ENCODE measurements around the gene C11orf21.

Gene C11orf21

DNA sequence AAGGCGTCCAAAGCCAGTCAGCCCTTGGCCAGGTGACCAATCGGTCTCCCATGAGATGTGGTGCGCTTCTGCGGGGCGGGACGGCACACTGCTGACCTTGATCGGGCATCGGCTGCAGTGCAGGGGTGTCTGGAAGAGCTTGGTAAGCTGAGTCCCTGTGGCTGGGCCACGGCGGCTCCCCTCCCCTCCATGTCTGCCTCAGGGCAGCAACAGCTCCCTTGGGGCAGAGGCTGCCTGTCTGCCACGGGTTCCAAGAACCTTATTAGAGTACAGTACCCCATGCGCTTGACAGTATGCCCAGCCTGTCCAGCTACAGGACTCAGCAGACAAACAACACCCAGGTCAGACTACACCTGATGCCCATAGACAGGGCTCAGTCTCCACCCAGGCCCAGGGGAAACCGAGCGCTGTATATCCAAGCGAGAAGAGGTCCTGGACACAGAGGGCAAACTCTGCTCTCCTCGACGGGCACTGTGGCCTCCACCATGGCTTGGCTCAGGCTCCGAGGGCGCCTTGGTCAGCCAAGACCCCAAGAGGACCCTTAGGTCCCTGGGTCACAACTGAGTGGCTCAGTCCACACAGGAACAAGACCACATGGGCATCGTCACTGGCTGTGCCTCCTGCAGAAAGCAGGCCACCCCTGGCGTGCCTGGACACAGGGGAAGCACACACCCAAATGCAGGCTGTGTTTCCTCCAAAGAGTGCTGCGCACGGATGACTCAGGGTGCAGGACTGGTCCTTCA lies 19.0 kb upstream of the C11orf21 start:
- no peak for DNase-seq

DNA sequence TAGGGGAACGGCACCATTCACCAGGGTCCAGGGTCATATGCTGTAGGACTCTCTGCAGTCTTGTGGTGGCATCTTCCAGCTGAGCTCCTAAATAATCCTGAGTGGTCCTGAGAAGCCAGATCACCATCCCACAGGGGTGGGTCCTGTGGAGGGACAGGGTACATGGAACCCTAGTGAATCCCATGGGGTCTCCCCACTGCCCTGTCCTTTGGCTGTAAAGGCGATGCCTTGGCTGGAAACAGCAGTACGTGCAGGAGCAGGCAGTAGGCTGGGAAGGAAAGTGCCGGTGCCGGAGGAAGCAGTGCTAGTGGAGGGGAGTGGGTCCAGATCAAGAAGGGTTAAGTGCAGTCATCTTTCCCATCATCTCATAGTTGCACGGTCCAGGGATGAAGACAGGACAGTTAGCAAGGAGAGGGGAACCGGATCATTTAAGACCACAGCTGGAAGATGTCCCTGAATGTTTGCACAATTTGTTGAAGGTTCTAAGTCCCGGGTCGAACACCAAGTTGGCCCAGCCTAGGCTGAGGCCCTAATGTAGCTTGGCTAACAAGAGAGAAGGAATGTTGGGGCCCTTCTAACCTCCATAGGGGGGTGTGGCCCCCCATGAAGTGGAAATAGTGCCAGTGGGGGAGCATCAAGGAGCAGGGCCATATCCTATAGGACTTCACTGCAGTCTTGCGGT lies 18.2 kb upstream of the C11orf21 start:
- DNase-seq = no peak

DNA sequence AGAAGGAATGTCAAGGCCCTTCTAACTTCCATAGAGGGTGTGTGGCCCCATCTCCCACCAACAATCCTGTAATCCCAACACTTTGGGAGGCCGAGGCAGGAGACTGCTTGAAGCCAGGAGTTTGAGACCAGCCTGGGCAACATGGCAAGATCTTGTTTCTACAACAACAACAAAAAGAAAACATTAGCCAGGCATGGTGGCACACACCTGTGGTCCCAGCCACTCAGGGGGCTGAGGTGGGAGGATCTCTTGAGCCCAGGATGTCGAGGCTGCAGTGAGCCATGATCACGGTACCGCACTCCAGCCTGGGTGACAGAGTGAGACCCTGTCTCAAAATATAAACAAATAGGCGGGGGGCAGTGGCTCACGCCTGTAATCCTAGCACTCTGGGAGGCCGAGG lies 17.0 kb upstream of the C11orf21 start:
- DNase-seq = no peak

DNA sequence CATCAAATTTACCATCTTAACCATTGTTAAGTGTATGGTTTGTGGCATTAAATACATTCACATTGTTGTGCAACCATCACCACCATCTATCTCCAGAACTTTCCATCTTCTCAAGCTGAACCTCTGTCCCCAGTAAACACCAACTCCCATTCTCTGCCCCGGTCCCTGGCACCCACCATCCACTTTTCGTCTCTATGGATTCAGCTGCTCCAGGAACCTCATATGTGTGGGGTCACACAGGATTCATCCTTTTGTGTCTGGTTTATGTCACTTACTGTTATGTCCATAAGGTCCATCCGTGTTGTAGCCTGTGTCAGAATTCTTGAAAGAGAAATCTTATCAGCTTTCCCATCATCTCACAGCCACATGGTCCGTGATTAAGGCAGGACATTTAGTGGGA lies 16.4 kb upstream of the C11orf21 start:
- no peak for DNase-seq

DNA sequence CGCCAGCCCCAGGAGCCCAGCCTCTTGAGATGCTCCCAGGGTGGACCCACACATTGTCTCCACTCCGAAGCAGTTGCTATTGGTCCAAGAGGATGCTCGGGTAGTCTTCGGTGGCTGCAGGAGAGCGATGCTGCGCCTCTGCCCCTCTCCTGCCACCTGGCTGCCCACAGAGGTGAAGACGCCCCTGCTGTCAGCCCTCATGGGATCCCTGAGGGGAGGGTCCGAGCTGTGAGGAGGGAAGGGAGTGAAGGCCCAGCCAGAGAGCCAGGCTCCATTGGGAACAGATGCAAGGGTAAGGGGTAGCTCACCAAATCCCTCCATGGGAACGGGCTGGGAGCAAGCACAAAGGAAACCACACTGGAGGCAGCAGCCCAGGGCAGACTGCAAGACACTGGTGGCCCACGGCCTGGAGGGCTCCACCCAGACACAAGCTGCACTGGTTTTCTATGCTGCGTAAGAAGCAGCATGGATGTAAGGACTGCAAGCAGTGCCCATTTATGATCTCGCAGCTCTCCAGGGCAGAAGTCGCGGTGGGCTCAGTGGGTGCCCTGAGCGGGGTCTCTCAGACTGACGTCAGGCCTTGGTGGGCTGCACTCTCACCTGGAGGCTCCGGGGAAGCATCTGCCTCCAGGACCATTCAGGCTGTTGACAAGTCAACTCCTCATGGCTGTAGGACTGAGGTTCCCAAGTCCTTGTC lies 15.8 kb upstream of the C11orf21 start:
- no peak for DNase-seq

DNA sequence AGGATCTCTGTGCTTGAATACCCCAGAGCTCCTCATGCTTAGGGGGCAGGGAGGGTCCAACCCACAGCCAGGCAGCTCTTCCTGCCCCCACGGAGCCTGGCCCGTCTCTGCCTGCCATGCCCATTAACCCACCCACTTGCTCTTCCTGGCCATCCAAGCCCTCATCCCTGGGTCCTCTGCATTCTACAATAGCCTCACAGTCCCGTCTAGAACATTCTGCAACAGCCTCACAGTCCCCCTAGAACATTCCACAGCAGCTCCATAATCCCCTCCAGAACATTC lies 15.2 kb upstream of the C11orf21 start:
- no peak for DNase-seq

DNA sequence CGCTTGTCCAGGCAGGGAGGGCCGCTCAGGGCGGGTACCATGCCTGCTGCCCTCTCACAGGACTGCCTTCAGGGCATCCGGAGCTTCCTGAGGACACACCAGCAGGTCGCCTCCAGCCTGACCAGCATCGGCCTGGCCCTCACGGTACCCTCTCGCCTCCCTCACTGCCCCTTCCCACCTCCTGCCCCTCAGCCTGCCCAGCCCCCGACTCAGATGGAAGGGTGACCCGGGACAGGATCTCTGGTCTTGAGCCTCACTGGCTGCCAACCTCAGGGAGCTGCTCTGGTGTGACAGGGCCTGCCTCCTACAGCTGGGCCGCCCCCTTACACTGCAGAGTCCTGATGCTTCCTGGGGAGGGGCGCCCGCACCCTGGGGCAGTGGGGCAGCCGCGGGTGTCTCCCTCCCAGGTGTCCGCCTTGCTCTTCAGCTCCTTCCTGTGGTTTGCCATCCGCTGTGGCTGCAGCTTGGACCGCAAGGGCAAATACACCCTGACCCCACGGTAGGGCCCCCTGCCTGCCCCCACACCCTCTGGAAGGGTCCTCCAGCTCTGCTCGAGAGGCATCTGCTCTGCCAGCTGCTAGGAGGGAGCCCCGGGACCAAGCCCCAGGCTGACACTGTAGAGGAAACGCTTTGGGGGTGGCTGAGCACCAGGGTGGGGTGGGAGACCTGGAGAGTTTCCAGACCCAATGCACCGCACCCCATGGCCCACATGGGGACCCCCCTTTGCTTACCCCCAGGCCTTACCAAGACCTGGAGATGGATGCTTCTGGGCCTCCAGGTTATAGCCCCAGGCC lies 14.6 kb upstream of the C11orf21 start:
- DNase-seq = no peak

DNA sequence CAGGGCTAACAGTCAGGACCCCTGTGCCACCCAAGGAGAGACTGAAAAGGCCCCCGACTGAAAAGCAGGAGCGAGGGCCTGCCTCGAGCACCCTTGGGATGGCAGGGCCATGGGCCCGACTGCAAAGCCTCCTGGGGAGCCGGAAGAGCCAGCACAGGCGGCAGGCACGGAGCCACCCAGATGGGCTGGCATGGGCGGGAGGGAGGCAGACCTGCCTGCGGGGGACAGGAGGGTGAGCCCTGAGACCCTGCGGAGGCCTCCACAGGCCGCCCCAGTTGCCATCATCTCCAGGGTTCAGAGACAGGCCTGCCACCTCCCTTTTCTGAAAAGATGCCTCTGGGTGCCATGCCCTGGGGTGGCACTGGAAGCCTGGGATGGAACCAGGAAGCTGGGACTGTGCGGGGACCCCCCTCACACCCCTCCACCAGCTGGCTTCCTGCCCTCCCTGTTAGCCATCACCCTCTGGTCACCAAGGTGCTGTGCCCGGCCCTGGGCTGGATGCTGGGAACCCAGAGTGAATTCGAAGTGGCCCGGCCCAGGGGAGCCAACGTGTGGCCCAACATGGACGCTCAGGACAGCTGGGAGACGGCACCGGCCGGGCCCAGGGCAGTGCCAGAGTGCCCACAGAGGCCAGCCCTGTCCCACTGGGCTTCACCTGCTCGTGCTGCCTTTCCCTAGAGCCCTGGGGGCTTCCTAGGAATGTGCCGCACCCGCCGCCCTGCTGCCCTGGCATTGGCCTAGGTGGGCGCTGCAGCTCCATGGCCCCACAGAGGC lies 13.9 kb upstream of the C11orf21 start:
- DNase-seq = no peak

DNA sequence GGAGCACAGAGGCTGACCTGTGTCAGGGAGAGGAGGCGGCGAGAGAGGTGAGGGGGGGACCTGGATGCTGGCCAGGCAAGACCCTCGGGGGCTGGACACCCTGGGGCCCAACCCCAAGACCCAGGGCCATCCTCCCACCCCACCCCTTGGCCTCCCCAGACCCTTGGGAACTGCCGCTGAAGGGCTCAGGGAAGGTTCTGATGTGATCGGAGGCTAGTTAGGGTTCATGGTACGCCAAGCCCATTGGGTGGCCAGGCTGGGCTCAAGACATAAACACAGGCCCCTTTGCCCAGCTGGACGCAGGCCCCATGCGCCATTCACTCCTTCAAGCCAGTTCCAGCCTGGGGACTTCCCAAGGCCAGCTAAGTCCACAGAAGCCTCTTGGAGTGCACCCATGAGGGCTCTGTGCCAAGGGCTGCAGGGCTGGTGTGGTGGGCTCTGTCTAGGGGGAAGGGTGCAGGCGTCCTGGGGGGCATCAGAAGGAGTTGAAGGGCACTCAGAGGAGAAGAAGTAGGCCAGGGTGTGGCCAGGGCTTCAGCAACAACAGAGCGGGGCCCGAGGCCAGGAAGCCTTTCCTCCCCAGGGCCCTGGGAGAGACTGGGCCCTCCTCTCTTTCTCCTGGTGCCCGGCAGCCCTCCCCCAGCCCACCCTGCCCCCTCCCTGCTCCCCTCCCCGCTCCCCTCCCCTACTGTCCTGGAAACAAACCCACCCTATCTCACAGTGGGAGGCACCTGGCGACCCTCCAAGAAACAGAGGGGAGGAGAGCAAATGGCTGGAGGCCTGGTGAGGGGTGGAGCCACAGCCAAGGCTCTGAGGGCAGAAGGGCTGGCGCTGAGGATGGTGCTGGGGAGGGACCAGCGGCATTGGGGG lies 13.0 kb upstream of the C11orf21 start:
- DNase-seq = no peak

DNA sequence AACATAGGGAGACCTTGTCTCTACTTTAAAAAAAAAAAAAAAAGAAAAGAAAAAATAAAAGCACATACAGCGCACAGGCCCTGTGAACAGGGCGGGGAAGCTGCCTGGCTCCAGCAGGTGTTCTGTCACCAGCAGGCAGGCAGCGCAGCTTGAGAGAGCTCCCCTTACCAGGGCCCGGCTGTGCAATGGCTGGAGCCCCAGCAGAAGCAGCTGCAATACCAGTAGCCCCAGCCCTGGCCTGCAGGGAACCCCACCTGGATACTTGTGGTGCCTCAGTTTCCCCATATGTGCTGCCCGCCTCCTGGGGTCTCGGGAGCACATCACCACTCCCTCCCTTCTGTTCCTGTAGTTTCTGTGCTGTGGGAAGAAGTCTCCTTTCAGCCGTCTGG lies 12.4 kb upstream of the C11orf21 start:
- DNase-seq = no peak

DNA sequence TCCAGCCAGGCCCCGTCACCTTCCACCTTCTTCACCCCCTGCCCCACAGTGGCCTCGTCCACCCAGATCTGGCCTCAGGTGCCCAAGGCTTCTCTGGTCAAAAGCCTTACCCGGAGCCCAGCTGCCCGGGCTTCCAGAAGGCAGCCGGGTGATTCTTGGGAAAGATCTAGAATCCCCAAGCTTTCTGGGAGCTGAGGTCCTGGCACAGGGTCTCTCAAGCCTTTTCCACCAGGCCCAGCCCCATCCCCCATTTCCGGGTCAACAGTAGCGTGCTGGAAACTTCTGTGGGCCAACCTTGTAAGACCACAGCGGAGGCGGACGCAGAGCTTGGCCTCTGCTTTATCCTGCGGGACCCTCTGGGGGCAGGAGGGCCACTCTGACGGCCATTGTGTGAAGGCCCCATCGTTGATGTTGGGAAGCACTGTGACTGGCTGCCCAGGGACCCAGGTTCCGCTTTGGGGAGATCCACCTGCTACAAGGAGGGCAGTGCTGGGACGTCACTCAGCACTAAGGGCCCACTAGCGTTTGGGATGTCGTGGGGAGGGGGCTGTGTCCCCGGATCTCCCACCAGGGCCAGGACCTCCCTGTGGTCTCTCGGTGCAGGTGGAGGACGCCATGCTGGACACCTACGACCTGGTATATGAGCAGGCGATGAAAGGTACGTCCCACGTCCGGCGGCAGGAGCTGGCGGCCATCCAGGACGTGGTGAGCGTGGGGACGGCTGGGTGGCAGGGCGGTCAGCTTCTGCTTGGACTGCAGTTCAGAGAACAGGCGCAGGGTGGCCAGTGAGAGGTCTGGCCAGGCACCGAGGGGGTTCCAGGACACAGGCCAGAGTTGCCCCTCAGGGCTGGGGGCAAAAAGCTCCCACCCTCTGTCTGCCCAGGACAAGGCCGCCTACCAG lies 11.6 kb upstream of the C11orf21 start:
- no peak for DNase-seq

DNA sequence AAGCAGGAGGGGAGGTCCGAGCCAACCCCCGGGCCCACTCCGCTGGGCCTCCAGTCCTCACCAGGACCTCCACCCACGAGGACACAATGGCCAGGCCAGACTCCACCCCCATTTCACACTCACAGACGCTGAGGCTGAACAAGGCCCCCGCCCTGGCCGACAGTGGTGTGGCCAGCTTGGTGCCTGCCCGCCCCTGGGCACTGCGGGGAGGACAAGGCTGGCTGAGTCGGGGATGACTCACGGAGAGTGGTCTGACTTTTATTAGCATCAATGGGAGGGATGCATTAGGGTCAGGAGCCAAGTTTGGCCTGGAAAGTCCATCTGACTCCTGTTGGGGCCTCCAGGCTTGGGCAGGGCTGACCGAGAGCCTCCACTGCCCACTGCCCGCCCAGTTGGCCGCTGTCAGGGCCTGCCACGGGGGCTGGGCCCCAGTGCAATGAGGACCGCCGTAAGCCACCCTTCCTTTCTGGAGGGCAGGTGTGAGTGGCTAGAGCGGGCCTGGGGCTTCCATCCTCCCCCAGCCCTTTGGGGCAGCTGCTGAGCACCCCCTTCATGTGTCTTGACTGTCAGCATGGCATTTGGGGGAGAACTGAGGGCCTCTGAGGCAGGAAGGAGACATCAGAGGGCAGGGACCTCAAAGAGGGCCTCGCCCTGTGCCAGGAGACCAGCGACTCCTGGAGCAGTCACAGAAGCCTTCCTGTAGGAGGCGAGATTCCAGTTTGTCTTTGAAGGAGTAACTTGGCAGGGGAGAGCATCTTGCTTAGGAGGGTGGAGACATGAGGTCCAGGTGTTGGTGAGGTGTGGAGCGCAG lies 10.7 kb upstream of the C11orf21 start:
- no peak for DNase-seq

DNA sequence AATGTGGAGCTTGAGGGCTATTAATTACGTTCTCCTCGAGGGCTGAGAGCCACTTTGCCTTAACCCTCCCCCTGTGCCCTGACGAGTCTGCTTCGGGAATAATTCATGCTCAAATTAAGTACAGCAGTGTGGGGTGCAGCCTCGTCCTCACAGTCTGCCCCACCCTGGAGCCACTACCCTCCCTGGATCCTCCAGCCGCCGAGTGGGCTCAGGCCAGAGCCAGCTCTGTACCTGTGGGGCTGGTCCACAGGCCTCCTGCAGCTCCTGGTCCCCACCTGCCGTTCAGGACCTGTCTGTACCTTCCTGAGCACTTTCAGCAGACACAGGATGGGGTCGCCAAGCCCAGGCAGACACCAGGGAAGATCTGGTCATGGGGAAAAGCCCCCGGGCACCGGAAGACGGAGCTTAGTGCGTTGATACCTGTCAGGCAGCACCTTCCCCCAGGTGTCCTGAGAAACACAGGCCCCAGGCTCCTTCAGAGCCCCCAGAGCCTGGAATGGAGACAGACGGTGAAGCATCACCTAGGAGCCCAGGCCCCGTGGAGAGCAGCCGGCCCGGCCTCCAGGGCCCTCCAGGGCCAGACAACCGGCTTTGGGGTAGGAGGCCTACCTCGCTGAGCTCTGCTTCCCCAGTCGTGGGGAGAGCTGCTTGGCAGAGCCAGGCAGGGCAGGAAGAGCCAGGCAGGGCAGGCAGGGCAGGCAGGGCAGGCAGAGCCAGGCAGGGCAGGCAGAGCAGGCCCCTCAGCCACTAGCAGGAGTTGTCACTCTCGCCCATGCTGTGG lies 9.8 kb upstream of the C11orf21 start:
- DNase-seq = no peak

DNA sequence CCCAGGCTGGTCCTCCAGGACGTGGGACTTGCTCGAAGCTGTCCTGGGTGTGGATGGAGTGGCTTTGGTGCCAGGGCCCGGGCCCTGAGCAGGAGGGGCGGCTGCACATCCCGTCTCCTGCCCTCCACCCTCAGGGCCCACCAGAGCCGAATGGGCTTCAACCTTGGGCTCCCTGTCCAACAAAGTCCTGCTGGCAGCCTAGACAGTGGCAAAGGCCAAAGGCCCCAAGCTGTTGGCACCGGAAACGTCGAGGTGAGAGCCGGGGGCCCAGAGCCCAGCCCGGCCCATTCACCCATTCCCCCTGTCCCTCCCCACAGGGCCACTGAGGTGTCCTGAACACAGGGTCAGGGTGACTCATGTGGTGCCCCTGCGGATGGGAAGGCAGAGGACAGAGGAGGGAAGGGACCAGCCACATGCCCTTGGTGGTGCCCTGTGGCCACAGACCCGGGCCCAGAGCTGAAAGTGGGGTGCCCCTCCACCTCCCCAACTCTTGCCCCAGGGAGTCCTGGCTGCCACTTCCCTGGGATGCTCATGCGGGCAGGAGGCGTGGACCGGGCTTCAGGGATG lies 9.2 kb upstream of the C11orf21 start:
- no peak for DNase-seq

DNA sequence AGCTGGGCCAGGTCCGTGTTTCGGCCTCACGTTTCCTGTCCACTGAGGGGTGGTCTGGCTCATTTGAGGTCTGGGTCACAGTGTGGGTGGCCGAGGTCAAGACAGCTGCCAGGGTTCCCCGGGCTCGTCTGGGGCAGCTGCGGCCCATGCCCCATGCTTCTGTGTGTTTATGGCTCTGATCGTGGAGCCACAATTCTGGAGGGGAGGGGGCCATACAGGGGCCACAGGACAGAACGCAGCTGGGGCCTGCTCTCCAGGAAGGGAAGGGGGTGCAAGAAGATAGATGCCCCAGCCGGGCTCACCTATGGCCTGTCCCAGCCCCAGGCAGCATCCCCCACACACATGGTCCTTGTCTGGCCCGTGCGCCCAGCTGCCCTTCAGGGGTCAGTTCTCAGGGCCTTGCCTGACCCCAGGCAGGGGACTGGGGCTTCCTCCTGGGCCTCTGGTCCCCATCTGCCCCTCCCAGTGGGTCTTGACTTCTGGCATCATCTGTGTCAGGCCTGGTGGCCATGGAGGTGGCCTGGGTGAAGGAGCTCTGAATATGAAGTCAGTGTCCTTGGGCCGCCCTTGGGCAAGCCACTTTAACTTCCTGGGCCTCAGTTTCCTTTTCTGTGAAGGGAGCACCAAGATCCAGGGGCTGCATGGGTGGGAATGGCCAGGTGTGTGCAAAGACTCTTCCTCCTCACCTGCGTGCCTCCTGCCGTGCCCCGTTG lies 8.5 kb upstream of the C11orf21 start:
- no peak for DNase-seq

DNA sequence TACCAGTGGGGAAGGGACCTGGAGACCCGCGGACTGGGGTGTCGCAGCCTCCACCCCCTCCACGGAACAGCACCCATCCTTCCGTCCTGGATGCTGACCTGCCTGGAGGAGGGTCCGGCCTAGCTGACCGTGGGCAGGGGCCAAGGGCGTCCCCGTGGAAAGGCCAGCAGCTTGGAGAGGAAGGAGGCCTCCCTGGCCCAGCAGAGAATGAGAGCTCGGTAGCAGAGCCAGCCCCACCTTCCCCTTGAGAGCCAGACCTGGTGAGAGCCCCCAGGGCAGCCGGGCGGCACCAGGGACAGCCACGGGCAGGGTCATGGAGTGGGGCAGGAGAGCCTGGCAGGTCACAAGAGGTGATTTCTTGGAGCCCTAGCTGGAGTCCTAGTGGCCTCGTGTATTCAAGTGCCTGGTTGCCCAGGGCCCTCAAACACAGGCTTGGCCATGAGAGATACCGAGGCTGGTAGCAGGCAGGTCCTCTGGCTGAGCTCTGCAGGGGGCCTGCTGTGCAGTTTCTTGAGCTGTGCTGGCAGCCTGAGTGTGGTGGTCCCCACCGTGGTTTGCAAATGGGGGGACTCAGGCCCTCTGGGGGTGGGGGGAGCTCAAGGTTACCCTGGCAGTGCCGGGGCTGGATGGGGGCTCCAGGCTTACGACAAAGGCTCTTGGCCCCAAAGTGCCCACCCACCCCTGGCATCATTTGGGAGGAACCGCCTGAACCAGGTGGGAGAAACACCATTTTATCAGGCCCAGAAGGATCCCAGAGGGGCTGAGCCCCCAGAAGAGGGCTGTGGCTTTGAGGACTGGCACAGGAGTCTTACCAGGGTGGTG lies 7.7 kb upstream of the C11orf21 start:
- no peak for DNase-seq

DNA sequence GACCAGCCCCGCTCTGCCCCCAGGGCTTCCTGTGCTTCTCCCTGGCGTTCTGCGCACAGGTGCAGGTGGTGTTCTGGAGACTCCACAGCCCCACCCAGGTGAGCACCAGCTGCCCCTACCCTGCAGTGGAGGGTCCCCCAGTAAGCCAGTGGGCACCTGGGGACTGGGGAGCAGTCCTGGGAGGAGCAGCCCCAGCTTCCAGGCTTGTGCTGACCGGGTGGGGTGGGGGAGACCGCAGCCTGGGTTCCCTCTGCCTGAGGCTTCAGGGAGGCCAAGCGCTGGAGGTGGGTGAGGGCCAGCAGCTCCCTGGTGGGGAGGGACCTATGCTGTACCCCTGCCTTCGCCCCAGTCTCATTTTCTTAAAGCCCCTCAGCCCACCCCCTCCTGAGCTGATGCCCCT lies 7.0 kb upstream of the C11orf21 start:
- no peak for DNase-seq
